ENCODE data around the gene SMNDC1. TPM values are rescaled to one million over a fixed set of nuclear protein-coding genes. Genes with fewer than 3 reads are reported as not detected.

SMNDC1 gene
- total and polyA plus RNA-seq, 2 experiments from 2014 or later: 13.5 to 24.9 TPM

DNA sequence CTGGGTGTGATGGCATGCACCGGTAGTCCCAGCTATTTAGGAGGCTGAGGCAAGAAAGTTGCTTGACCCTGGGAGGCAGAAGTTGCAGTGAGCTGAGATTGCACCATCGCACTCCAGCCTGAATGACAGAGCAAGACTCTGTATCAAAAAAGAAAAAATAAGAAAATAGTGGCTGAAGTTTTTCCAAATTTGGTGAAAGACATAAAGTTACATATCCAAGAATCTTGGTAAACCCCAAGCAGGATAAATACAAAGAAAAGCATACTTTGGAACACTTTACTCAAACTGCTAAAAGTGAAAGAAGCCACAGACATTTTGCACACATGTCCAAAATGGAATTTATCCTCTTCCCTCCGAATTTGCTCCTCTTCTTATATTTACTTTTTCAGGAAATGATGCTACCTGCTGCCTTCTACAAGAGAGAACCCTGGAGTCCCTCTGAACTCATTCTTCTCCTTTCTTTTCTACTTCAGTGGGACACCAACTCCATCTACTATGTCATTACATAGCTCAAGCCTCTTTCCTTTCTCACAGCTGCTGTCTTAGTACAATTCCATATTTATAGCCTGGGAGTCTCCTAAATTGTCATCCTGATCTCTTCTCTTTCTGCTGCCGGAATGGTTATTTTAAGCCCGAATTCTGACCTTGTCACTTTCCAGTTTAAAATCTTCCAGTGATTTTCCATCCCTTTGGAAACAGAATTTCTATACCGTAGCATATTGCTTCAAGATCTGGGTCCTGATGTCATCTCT is 17.3 kb upstream of the SMNDC1 start:
- Histone ChIP-seq H3K27me3 (no peaks in the 10 kb centered on the region), H3K4me1 (ENCODE audit: low read depth) (no peaks in the 10 kb centered on the region), H3K27ac (no peak overlapping the region), H3K4me3 (no peak overlapping the region), H3K9me3 (ENCODE audit: low read depth) (no peaks in the 10 kb centered on the region), H3K36me3 (no peaks in the 10 kb centered on the region)
- no peak for DNase-seq (ENCODE audit: low read depth in 1 of 2, low spot score in 1 of 2)
- TF ChIP-seq, protein P1, sequence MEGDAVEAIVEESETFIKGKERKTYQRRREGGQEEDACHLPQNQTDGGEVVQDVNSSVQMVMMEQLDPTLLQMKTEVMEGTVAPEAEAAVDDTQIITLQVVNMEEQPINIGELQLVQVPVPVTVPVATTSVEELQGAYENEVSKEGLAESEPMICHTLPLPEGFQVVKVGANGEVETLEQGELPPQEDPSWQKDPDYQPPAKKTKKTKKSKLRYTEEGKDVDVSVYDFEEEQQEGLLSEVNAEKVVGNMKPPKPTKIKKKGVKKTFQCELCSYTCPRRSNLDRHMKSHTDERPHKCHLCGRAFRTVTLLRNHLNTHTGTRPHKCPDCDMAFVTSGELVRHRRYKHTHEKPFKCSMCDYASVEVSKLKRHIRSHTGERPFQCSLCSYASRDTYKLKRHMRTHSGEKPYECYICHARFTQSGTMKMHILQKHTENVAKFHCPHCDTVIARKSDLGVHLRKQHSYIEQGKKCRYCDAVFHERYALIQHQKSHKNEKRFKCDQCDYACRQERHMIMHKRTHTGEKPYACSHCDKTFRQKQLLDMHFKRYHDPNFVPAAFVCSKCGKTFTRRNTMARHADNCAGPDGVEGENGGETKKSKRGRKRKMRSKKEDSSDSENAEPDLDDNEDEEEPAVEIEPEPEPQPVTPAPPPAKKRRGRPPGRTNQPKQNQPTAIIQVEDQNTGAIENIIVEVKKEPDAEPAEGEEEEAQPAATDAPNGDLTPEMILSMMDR (IDR thresholded peaks at IDR 0.05; ENCODE audit: low read depth, low read length): no peak

DNA sequence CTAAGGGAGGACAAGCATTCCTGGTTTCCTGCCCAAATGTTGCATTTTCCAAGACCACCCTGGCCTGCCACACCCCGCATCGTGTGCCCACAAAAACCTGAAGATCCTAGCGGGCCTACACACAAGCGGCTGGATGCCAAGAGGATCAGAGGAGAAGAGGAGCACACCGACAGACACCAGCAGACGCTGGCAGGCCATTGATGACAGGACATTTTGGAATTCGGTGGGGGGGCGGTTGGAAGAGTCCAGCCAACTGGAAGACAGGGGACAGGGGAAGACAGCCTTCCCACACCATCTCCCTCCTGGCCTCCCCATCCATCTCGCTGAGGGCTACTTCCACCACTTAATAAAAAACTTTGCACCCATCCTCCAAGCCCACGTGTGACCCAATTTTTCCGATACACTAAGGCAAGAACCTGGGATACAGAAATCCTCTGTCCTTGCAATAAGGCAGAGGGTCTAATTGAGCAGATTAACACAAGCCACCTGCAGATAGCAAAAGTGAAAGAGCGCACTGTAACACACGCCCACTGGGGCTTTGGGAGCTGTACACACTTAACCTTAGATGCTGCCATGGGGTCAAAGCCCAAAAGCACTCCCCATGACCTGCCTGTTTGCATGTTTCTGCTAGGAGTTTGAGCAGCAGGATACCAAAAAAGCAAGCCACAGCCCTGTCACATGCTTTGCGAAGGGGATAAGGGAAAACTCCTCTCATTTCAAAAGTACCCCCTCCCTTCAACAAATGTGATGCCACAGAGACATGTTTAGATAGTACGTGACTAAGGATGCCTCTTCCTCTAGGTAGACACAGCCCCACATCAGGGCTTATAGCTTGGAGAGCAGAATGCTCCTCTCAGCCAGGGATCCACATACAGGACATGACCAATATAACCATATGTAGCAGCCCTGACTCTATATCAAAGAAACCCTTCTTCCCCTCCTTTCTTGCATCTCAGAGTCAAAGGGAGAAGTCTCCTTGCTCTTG is 13.4 kb upstream of the SMNDC1 start:
- H3K27ac ChIP-seq: no peak overlapping the region
- no peak overlapping the region for H3K4me3 ChIP-seq
- H3K4me1 ChIP-seq (ENCODE audit: low read depth): no peaks in the 10 kb centered on the region
- no peaks in the 10 kb centered on the region for H3K27me3 ChIP-seq
- TF ChIP-seq, protein P1 (IDR thresholded peaks at IDR 0.05; ENCODE audit: low read depth, low read length): no peak
- H3K9me3 ChIP-seq (ENCODE audit: low read depth): no peaks in the 10 kb centered on the region
- no peak for DNase-seq (ENCODE audit: low read depth in 1 of 2, low spot score in 1 of 2)
- H3K36me3 ChIP-seq: no peaks in the 10 kb centered on the region

DNA sequence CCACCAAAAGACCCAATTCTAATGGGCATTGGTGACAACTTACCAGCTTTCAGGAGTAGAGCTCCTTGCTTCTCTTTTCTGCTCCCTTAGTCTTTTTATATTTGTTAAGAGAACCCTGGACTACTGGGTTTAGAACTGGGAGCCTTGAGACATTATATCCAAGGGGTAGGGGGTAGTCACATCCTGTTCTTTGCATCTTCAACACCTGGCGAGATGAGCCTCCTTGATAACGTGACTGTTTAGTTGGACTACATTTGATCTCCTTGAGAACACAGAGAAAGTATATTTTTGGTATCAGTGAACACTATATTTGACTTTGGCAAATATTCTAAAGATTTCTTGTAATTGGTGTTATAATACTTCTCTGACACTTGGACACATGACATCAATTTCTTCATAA is 9.0 kb upstream of the SMNDC1 start:
- DNase-seq (ENCODE audit: low read depth in 1 of 2, low spot score in 1 of 2): no peak
- Histone ChIP-seq H3K36me3 (no peaks in the 10 kb centered on the region), H3K4me3 (no peak overlapping the region), H3K9me3 (ENCODE audit: low read depth) (no peaks in the 10 kb centered on the region), H3K27me3 (no peaks in the 10 kb centered on the region), H3K27ac (no peak overlapping the region), H3K4me1 (ENCODE audit: low read depth) (peaks cover 5% of the 10 kb centered on the region)
- TF ChIP-seq, protein P1 (IDR thresholded peaks at IDR 0.05; ENCODE audit: low read depth, low read length): no peak

DNA sequence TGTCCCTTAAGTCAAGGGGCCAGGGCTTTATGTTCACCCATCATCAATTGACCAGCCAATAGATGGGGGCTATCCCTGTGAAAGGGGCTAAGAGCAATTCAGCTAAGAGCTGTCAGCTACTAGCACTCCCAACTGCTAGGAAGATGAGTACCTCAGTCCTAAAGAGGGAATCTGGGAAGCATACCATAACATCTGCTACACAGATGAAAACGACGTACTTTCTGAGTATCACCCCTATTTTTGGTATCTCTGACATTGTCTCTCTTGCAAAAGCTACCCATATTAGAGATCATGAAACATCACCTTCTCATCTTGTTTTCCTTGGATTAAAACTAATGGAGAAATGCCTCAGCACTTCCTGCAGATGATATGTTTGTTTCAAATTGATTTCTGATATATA is 7.5 kb upstream of the SMNDC1 start:
- no peak for DNase-seq (ENCODE audit: low read depth in 1 of 2, low spot score in 1 of 2)
- H3K4me3 ChIP-seq: no peak overlapping the region
- H3K27me3 ChIP-seq: no peaks in the 10 kb centered on the region
- no peaks in the 10 kb centered on the region for H3K9me3 ChIP-seq (ENCODE audit: low read depth)
- TF ChIP-seq, protein P1 (IDR thresholded peaks at IDR 0.05; ENCODE audit: low read depth, low read length): no peak
- no peak overlapping the region for H3K27ac ChIP-seq
- peaks cover 5% of the 10 kb centered on the region for H3K4me1 ChIP-seq (ENCODE audit: low read depth)
- H3K36me3 ChIP-seq: no peaks in the 10 kb centered on the region

DNA sequence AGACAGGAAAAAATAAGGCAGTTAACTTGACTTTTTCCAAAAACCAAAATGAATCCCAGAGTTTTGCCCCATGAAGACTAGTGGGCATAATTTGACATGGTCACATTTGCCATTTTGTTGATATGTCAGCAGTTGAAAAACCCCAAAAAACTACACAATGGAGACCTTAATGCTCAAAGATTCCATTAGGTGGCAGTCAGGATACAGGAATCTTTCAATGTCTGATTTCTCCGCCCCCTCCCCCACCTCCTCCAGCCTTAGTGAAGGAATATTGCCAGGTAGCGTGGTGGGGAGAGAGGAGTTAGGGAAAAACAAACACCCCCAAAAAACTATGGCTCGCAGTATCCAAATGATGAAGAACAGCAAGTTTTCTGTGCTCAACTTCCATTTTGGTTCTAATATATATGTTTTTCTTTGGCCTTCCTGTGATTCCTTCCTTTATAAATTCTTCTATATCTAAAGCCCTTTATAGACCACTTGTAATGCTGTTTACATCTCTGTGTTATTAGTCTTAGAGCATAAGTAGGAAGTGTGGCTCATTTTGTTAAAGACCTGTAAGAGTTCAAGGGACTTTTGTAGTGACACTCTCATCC is 6.7 kb upstream of the SMNDC1 start:
- peak; percentile 71 to 79 for DNase-seq (ENCODE audit: low read depth in 1 of 2, low spot score in 1 of 2)
- H3K27me3 ChIP-seq: no peaks in the 10 kb centered on the region
- no peak overlapping the region for H3K27ac ChIP-seq
- peaks cover 5% of the 10 kb centered on the region for H3K4me1 ChIP-seq (ENCODE audit: low read depth)
- no peak overlapping the region for H3K4me3 ChIP-seq
- TF ChIP-seq, protein P1 (IDR thresholded peaks at IDR 0.05; ENCODE audit: low read depth, low read length): peak; percentile 56
- H3K9me3 ChIP-seq (ENCODE audit: low read depth): no peaks in the 10 kb centered on the region
- H3K36me3 ChIP-seq: no peaks in the 10 kb centered on the region
